ENCODE measurements around the gene BRAT1.

Gene BRAT1

DNA sequence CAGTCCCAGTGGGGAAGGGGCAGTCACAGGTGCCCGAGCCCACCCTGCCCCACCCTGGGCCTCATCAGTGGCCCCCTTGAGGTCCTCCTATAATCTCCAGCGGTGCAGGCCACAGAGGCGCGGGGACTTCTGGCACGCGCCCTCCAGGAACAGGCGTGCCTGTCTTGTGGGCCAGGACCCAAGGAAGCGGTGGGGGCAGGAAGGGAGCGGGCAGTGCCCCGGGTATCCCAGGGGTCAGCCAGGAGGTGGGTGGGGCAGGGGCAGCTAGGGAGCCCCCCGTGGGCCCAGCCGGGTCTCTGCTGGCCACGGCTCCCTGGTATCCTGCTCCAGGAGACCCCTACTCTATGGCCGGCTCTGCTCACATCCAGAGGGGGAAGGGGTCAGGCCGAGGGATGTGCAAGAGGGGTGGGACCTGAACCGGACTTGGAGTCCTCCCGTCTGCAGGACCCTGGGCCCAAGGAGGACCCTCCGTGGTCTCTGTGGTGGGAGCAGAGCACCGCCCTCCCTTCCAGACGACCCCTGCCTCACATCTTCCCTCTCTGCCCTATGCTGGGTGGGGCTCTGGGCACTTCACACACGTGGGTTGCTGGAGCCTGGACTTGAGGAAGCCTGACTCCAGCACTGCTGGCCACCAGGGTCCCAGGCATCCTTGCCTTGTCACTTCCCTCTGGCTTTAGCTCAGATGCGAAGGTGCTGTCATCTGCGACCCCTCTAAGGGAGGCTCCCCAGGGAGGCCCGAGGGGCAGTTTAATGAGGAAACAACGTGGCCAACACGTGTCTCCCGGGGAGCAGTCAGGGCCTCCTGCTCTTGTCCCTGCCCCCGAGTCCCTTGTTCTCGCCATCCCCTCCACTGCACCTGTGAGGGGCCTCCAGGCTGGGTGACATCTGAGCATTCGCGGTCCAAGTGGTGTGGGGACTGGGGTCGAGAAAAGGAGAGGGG, 60.9 kb downstream of the BRAT1 start:
- DNase-seq, result no peak

DNA sequence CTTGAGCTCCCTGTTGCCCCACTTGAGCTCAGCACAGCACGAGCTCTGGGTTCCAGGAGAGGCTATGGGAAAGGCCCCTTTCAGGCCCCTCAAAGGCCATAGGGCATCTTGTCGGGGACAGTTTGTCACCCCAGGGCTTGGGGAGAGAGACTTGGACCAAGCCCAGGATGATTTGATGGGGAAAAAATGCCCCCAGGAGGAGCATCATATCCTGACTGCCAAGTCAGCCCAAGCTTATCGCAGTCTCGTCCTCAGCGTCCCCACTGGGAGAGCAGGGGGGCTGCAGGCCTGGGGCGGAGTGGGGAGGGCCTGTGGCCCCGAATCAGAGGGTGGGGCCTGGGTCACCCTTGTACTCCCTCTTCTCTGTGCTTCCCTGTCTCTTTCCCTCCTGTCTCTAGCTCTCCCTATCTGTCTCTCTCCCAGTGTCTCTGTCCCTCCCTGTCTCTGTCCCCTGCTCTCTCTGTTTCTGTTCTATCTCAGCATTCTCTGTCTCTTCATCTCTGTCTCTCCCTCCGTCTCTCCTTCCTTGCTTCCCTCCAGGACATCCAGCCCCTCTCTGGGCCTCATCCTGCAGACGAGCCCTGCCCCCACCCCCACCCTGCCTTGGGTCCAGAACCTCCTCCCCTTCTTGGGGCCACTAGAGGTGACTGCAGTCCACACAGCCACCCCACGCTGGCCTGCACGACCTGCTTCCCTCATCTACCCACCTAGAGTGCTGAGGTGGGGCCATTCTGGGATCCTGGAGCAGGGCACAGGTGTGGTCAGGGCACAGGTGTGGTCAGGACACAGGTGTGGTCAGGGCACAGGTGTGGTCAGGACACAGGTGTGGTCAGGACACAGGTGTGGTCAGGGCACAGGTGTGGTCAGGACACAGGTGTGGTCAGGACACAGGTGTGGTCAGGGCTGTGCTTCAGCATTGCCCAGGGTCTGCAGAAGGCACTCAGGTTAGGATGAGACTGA, 61.8 kb downstream of the BRAT1 start:
- DNase-seq, result no peak

DNA sequence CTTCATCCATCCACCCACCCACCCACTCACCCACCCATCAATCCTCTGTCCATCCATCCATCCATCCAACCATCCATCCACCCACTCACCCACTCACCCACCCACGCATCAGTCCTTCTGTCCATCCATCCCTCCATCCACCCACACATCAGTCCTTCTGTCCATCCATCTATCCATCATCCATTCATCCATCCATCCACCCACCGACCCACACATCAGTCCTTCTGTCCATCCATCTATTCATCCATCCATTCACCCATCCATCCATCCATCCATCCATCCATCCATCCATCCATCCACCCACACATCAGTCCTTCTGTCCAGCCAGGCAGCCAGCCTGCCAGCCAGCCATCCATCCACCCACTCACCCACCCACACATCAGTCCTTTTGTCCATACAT, 63.3 kb downstream of the BRAT1 start:
- DNase-seq, result no peak

DNA sequence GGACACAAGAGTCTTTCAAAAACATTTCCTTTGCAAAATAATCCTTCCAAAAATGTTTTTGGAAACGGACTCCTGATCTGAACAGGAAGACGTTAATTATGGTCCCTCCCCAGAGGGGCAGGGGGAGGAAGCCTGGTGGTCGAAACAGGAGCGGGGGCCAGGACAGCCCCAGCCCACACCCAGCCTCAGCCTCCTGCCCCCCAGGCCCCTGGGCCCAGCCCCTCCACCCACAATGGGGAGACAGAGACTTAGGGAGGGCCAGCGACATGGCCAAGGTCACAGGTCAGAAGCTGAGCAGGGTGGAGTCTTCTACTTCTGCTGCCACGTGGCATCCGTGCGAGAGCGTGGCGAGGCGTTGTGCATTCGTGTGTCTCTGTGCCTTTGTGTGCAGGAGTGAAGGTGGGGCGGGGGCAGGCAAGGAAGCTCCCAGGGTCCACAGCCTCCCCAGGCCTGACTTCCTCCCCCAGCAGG, 65.1 kb downstream of the BRAT1 start:
- no peak for DNase-seq

GRCh38 chr7:2488681-2489080, 66.6 kb downstream of the BRAT1 start:
- DNase-seq, result no peak

GRCh38 chr7:2488272-2488645, 67.1 kb downstream of the BRAT1 start:
- DNase-seq, result no peak
